HEK293 (cell line): ENCODE measurements around the gene MDP1.

Experiments
- ATF2 ChIP-seq: fragments of 450-650 bp; formaldehyde crosslinking; IDR thresholded peaks from 2 replicates; pipeline ENCODE4 v1.5.1; 2016; ENCODE audit warnings: missing biosample characterization, missing genetic modification characterization, low read depth
- CTCF ChIP-seq: fragments of 450-650 bp; formaldehyde crosslinking; IDR thresholded peaks from 2 replicates; pipeline ENCODE4 v1.5.1; 2016; ENCODE audit warnings: missing biosample characterization, missing genetic modification characterization
- HOXA7 ChIP-seq: sonication (generic); formaldehyde crosslinking; IDR thresholded peaks from 2 replicates; pipeline ENCODE4 v1.8.1; 2022; ENCODE audit warnings: missing genetic modification reagents, borderline replicate concordance
- PRDM6 ChIP-seq: fragments of 450-650 bp; formaldehyde crosslinking; IDR thresholded peaks from 2 replicates; pipeline ENCODE4 v1.5.1; 2017; ENCODE audit warnings: missing biosample characterization, missing genetic modification characterization
- ZBTB1 ChIP-seq: fragments of 450-650 bp; formaldehyde crosslinking; IDR thresholded peaks from 2 replicates; pipeline ENCODE4 v1.5.1; 2016; ENCODE audit warnings: missing biosample characterization, missing genetic modification characterization
- ZBTB20 ChIP-seq: fragments of 450-650 bp; formaldehyde crosslinking; IDR thresholded peaks from 2 replicates; pipeline ENCODE4 v1.5.1; 2016; ENCODE audit warnings: missing biosample characterization, missing genetic modification characterization
- ZNF138 ChIP-seq: fragments of 450-650 bp; formaldehyde crosslinking; IDR thresholded peaks from 2 replicates; pipeline ENCODE4 v1.5.1; 2016; ENCODE audit warnings: missing biosample characterization, missing genetic modification characterization, borderline replicate concordance
- ZNF23 ChIP-seq: fragments of 450-650 bp; formaldehyde crosslinking; IDR thresholded peaks from 2 replicates; pipeline ENCODE4 v1.5.1; 2016; ENCODE audit warnings: missing biosample characterization, missing genetic modification characterization, borderline replicate concordance
- ZNF37A ChIP-seq: fragments of 450-650 bp; IDR thresholded peaks from 2 replicates; pipeline ENCODE4 v1.5.1; 2018; ENCODE audit warnings: missing biosample characterization, missing genetic modification characterization
- ZNF423 ChIP-seq: fragments of 450-650 bp; formaldehyde crosslinking; IDR thresholded peaks from 2 replicates; pipeline ENCODE4 v1.5.1; 2016; ENCODE audit warnings: missing biosample characterization, missing genetic modification characterization
- ZNF530 ChIP-seq: fragments of 450-650 bp; formaldehyde crosslinking; IDR thresholded peaks from 2 replicates; pipeline ENCODE4 v1.5.1; 2016; ENCODE audit warnings: low read depth, missing biosample characterization, missing genetic modification characterization
- ZNF830 ChIP-seq: fragments of 450-650 bp; IDR thresholded peaks from 2 replicates; pipeline ENCODE4 v1.5.0; 2018; ENCODE audit warnings: missing biosample characterization, missing genetic modification characterization, low read depth, mild to moderate bottlenecking, moderate library complexity
- ZXDB ChIP-seq: fragments of 450-650 bp; formaldehyde crosslinking; IDR thresholded peaks from 2 replicates; pipeline ENCODE4 v1.5.1; 2016; ENCODE audit warnings: missing biosample characterization, missing genetic modification characterization

- no peak for TF ChIP-seq HOXA7 (CRISPR knock-in tag)
- TF ChIP-seq CTCF, result no peak
- TF ChIP-seq ZNF138 (tag by site-specific recombination), result no peak
- no peak for TF ChIP-seq PRDM6
- no peak for TF ChIP-seq ZBTB20 (tag by site-specific recombination)
- TF ChIP-seq ZNF23 (tag by site-specific recombination), result no peak
- no peak for TF ChIP-seq ZNF830 (tag by site-specific recombination)
- TF ChIP-seq ZNF530 (tag by site-specific recombination), result no peak
- no peak for TF ChIP-seq ATF2 (tag by site-specific recombination)
- no peak for TF ChIP-seq ZBTB1 (tag by site-specific recombination)
- no peak for TF ChIP-seq ZXDB (tag by site-specific recombination)
- no peak for TF ChIP-seq ZNF423 (tag by site-specific recombination)
- no peak for TF ChIP-seq ZNF37A (tag by site-specific recombination)
Measured at GRCh38 chr14:24165785-24166184, 50.1 kb downstream of the MDP1 start.
